Stimulated activated CD4-positive, alpha-beta T cell treated with anti-CD3 and anti-CD28 coated beads, Interleukin-2, amount 100 ng/mL, for 48 hours (primary cell): ENCODE measurements around the gene ARHGAP30.
"Not testable (repeated sequence)": the region's sequence is repeated elsewhere in the genome, so short reads cannot be mapped to it uniquely, and the experiment has no call there.

Experiments used
- DNase-seq, 2 donors: peaks; one replicate each; pipeline ENCODE4 v3.0.0-alpha.2; 2020

Gene ARHGAP30

GRCh38 chr1:161069731-161070270 is at the start of gene ARHGAP30:
Gene ARHGAP30 (minus strand): TSS chr1:161069891. CDS start chr1:161069624, 267 bp downstream.
- peak; percentile 64 to 66 for DNase-seq

DNA sequence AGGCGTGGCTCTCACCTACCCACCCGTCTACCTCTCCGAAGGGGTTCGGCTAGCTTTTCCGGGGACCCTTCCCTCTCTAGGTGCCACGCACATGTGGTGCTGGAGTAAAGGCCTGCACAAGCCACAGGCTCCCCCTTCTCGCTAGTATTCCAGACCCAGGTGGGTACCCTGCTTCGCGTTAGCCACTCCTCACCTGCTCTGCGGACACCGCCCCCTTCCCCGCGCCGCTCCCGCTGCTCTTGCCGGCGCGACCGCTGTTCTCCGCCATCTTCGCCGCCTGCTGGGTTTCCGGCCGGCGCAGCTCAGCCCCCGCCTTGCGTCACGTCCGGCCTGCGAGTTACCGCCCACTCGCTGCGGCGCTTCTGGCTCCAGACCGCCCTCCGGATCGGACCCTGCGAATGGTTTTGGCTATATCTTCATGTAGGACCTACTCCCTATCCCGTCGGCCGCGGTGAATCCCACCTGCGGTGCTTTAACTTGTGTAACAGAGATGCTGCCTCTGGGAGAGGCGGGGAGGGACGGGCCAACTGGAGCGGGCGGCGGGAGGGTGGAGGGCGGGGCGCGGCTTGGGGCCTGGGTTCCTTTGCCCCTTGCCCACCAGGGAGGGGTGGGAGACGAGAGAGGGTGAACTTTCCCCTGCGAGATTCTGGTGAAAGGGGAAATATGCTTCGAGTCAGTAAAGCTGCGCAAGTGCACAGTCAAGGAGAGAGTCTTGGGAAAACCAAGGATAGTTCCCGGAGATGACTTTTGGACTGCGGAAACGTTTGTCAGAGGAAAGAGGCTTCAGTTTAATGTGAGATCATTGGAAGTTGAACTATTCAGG is 48.3 kb upstream of the ARHGAP30 start, which contains the start of the genes NIT1 and PFDN2:
Gene NIT1, plus strand, starts transcription at position 347 of the 823 bp plus-strand sequence. Its CDS starts 72 bp downstream, at position 419.
Gene PFDN2, minus strand, starts transcription at position 279 of the 823 bp plus-strand sequence. Its CDS starts 11 bp downstream, at position 268.
- peak; percentile 81 to 84 for DNase-seq

DNA sequence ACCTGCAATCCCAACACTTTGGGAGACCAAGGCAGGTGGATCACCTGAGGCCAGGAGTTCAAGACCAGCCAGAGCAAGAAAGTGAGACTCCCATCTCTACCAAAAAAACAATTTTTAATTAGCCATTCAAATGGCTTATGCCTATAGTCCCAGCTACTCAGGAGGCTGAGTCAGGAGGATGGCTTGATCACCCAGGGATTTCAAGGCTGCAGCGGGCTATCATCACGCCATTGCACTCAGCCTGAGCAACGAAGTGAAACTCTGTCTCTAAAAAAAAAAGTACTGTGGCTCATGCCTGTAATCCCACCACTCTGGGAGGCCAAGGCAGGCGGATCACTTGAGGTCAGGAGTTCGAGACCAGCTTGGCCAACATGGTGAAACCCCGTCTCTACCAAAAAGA is 46.3 kb upstream of the ARHGAP30 start:
- not testable (repeated sequence) for DNase-seq

DNA sequence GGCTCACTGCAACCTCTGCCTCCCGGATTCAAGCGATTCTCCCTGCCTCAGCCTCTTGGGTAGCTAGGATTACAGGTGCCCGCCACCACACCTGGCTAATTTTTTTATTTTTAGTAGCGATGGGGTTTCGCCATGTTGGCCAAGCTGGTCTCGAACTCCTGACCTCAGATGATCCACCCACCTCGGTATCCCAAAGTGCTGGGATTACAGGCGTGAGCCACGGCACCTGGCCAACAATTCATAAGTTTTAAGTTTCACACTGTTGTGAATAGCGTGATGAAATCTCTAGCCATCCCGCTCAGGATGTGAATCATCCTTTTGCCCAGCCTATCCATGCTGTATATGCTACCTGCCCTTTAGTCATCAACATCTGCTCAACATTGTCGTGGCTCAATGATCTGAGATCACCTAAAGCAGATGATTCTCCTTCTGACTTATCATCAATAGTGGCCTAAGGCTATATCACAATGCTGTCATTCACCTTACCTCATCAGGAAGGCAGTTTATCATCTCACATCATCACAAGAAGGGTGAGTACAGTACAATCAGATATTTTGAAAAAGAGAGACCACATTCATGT is 45.5 kb upstream of the ARHGAP30 start:
- DNase-seq = no peak

GRCh38 chr1:161114556-161114955 is 44.9 kb upstream of the ARHGAP30 start:
- no peak for DNase-seq

DNA sequence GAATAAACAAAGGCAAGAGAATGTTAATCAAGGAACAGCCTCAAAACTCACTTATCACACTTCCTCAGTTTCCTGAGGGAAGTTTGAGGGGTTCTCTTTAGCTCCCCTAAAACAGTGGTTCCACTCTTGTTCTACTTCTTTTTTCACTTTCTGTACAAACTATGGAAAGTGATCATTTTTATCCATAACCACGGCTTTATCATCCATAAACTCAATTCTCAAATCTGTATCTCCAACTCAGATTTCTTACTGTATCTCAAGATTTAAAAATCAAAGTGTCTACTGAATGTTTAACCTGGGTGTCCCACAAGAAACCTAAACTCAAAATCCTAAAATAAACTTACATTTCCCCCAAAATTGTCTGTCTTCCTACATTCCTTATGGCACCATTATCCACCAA is 44.2 kb upstream of the ARHGAP30 start:
- DNase-seq = no peak

DNA sequence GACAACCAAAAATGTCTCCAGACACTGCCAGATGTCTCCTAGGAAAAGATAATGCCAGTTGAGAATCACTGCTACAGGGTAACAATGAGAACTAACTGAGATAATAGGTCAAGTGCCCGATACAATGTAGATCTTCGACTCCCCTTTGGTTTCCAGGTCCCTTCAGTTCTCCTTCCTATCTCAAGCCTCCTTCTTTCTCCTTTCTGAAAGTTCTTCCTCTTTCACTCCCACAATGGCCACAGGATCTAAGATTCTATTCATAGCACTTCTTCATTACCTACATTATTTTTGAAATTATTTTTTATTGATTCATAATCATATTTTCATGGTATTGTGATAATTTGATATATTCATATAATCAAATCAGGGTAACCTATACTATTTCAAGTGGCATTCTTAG is 41.8 kb upstream of the ARHGAP30 start:
- no peak for DNase-seq

GRCh38 chr1:161111117-161111516 is 41.4 kb upstream of the ARHGAP30 start:
- DNase-seq = no peak

- DNase-seq = no peak
These were observed 36.7 kb upstream of the ARHGAP30 start for GRCh38 chr1:161106431-161106830.

DNA sequence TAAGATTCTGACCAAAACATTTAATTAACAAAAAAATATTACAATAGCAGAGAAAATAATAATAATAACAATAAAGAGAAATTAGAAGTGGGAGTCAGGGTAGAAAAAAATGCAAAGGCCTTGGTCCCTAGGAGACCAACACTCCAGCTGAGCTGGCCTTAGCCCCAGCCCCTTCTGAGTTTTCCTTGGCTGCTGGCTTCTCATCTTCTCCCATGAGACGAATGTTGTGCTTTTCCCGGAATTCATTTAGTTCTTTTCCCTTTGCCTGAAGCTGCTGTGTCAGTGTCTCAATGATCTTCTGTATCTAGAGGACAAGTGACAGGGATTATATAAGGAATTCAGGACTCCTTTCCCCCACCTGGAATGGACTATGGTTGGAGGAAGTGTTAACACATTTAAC is 30.9 kb upstream of the ARHGAP30 start:
- DNase-seq = no peak

DNA sequence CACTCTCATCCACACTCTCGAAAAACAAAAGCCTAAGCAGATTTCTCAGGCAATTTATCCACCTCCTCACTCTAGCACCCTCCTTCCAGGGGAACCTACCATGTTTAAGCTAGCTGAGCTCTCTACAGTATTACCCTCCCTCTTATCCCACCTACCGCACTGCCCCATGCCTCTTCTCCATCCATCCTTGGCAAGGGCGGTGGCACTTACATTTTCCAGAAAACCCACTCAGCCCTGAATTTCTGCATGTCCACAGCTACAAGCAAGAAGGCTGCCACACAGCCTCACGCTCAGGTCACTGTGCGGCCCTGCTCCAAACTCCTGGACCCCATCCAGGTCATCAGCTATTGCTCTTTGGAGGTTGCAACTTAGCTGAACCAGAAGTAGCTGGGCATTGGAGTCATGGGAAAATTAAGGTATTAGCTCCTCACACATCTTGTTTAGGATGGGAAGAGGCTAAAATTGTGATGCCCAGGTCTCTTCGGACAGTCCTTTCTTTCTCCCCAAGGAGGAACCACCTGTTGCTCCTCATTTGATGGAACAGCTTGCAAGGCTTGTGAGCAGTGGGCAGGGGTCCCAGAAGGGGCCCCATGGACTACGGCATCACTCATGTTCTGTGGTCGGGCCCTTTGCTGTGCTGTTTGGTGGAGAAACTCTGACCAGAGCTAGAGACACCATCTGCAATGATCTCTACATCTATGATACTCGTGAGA is 29.6 kb upstream of the ARHGAP30 start:
- no peak for DNase-seq

DNA sequence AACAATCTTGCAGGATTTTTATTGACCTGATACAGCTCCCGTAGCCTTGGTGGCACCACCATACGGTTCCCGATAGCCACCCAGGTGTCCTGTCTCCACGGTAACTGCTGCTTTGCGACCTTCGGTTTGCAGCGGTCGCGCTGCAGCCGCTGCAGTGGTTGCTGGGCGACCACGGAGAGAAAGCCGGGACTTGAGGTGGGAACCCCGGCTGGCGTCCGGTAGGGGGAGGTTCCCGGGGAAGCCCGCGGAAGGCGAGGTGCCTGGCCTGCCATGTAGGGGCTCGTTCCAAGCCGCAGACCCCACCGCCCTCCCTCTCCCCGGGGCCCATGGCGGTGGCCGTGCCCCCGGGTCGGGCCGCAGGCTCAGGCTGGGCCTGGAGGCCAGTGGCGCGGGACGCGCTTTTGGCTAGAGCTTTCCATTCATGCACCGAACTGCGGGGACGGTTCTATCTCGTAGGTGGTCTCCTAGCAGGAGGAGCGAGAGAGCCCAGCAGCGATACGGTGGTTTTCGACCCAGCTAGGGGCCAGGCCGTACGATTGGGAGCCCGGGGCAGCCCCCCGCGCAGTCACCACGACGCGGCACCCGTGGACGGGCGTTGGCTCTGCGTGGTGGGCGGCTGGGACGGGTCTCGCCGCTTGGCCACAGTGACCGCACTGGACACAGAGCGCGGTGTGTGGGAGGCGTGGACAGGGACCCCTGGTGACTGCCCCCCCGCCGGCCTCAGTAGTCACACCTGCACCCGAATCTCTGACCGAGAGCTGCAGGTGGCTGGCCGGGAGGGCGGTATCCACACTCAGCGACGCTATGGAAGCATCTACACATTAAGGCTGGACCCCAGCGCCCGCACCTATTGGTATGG is 28.7 kb upstream of the ARHGAP30 start, which contains the start of gene KLHDC9:
Gene KLHDC9, plus strand, starts transcription at position 152 of the 859 bp plus-strand sequence. Its CDS starts 175 bp downstream, at position 327.
- peak; percentile 46 to 52 for DNase-seq

GRCh38 chr1:161096530-161096929 is 26.8 kb upstream of the ARHGAP30 start:
- no peak for DNase-seq

- DNase-seq = no peak
These were observed 26.3 kb upstream of the ARHGAP30 start for GRCh38 chr1:161096015-161096414.

GRCh38 chr1:161095230-161095629 is 25.5 kb upstream of the ARHGAP30 start:
- DNase-seq = no peak

- no peak for DNase-seq
These were observed 24.8 kb upstream of the ARHGAP30 start for GRCh38 chr1:161094481-161094880.

DNA sequence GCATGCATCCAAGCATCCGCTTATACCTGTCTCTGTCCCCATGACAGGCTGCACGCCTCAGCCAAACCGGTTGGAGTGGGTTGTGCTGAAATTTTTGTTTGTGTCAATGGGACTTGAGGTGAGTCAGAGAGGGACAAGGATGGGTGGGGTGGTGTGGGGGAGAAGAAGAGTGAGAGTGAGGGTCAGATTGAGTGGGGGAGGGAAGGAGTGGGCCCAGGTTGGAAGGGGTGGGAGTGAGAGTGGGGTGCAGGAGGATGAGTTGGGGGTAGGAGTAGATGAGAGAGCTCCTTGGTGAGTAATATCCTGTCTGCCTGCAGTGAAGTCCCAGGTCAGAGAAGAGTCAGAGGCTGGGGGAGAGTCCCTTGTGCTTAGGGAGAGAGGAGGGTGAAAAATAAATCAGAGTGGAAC is 22.9 kb upstream of the ARHGAP30 start:
- no peak for DNase-seq

DNA sequence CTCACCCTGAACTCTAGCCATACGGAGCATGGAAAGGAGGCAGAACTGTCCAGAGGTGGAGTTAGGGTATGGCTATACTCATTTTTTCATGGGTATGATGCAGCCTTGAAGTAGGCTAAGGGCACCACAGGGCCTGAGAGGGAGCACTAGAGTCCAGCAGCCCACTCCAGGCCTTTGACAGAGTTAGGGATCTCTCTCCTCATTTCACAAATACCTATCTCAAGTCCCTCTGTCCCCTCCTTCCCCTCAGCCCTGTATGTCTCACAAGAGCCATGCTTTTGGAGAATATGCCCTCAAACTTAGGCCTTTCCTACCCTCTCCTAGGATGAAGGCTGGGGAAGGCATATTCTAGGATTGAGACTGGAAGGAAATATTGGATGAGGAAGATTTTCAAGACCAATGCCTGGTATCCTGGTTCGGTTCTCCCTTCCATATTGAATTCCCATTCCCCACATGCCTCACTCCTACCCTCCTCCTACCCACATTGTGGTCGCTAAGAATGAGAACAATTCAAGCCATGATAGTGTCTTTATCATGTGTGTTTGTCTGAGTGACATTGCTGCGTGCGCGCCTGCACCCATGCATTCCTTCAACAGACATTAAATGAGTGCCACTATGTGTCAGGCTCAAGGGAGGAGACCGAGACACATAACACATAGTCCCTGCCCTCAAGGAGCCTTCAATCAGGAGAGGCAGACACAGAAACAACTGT is 22.3 kb upstream of the ARHGAP30 start:
- no peak for DNase-seq

GRCh38 chr1:161091093-161091492 is 21.4 kb upstream of the ARHGAP30 start:
- DNase-seq = no peak

- DNase-seq = no peak
These were observed 20.9 kb upstream of the ARHGAP30 start for GRCh38 chr1:161090617-161091016.

DNA sequence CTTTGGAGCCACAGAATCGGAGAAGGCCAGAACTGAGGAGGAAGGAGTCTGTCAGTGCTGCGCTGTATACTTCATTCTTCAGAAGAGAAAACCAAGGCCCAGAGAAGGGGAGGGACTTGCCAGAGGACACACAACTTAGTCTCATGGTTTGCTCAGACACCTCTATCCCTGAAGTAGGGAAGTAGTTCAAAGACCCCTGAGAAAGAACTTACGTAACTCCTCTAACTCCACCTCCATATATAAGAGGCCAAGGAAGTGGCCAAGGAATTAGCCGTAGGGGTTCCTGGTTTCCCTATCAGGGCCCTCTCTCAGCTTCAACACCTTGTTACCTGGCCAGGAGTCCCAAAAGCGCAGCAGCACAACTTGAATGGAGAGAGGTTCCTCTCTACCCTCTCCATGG is 20.2 kb upstream of the ARHGAP30 start:
- no peak for DNase-seq
